Ramos (cell line): ENCODE results near the gene ACAP2.
"Not testable (repeated sequence)": the region's sequence is repeated elsewhere in the genome, so short reads cannot be mapped to it uniquely, and the experiment has no call there.

ENCODE experiments used
- in situ Hi-C: fragments of 300-500 bp; cut with MboI; formaldehyde crosslinking; loops from one replicate; pipeline ENCODE4 v1.14.3; 2022; ENCODE audit warnings: low sequenced_read_pairs; ENCODE audit not compliant: unreplicated experiment

The ACAP2 gene

DNA sequence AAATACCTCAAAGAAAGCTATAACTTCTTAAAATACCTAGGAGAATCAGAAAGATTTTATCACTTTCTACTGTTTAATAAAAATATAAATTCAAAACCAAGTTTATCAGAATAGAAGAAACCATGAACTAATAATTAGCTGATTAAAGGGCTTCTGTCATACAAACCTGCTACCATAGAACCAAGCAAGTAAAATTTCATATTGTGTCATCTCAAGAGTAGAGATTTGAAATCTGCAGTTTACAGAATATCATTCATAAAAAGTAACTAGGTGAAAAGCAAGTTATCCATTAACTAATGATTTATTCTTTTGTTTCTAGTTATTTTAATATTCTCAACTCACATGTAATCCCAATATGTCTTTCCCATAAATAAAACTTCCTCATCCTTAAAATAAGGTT, 135.1 kb downstream of the ACAP2 start:
- in situ Hi-C loops, result no loop called here

DNA sequence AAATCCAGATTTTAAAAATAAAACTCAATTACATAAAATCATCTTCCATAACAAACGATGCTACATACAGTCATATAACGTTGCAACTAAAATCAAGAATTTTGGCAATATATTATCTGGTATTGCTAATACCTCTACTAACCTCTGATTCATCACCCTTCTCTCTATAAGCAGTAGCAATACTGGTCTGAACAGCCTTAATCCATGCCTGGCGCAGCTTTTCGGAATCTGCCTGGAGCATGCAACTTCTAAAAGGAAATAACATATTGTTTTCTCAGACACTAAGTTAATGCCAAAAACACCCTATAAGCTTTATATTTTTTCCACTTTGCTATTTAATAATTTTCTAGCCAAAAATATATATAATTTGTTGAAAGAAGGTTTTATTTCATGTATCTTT, 136.5 kb downstream of the ACAP2 start:
- in situ Hi-C loops, result no loop called here

GRCh38 chr3:195302431-195302830, 140.4 kb downstream of the ACAP2 start:
- in situ Hi-C loops, result no loop called here

DNA sequence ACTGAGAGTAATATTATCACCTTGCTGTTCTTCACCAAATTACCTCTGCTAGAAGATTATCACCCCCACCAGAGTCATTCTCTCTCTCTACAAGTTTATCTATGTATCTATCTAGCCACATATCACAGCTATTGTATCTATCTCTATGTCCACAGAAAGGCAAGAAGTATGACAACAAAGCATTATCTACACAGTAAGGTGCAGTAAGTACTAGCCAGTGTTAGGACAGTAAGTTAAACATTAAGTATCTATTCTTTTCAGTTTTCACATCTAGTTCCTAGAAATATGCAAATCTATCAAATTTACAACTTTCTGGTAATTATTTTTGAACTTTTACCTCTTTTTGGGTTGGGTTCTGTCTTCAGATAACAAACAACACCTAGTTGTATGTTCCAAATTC, 145.4 kb downstream of the ACAP2 start:
- in situ Hi-C loops, result no loop called here

GRCh38 chr3:195296662-195297061, 146.2 kb downstream of the ACAP2 start:
- in situ Hi-C loops, result no loop called here

- in situ Hi-C loops, result no loop called here
Measured at GRCh38 chr3:195291121-195291520, 151.7 kb downstream of the ACAP2 start.

DNA sequence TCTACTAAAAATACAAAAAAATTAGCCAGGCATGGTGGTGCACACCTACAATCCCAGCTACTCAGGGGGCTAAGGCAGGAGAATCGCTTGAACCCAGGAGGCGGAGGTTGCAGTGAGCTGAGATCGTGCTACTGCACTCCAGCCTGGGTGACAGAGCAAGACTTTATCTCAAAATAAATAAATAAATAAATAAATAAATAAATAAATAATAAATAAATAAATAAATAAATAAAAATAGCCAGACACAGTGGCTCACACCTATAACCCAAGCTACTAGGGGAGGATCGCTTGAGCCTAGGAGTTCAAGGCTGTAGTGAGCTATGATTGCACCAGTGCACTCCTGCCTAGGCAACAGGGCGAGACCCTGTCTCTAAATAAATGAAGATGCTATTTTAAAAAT, 152.2 kb downstream of the ACAP2 start:
- in situ Hi-C loops, result not testable (repeated sequence)

DNA sequence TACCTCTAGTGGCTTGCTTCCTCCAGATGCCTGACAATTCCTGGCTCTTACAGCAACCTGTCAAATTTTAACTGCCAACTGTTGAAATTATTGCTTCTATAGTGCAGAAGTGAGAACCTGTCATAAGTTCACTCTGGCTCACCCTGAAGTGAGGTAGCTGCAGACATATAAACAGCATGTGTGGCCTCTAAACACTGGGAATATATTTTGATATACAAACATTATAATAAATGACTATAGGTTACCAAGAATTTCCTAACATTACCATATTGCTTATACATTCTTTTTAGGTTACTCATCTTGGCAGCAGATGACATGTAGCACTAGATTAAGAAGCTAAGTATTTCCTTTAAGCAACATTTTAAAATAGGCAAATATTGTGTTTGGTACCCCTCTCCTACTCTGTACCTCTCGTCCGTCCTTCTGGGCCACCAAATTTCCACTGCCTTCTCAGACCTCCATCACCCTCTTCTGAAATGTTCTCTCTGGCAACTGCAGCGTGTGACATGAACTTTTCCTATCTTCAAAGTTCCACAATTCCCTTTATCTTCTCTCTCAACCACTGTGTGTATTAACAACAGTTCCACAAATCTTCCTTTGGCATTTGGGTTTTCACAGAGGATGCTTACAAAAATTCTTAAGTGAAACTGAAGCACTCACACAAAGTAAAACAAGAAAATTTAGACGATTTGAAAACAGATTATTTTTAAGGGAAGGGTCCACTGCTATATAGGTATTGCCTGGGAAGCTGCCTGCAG, 156.5 kb downstream of the ACAP2 start:
- in situ Hi-C loops, result no loop called here

- in situ Hi-C loops, result no loop called here
Measured at GRCh38 chr3:195285372-195285771, 157.4 kb downstream of the ACAP2 start.

- in situ Hi-C loops, result no loop called here
Measured at GRCh38 chr3:195284842-195285241, 158.0 kb downstream of the ACAP2 start.

GRCh38 chr3:195282961-195283360, 159.9 kb downstream of the ACAP2 start:
- in situ Hi-C loops, result no loop called here

DNA sequence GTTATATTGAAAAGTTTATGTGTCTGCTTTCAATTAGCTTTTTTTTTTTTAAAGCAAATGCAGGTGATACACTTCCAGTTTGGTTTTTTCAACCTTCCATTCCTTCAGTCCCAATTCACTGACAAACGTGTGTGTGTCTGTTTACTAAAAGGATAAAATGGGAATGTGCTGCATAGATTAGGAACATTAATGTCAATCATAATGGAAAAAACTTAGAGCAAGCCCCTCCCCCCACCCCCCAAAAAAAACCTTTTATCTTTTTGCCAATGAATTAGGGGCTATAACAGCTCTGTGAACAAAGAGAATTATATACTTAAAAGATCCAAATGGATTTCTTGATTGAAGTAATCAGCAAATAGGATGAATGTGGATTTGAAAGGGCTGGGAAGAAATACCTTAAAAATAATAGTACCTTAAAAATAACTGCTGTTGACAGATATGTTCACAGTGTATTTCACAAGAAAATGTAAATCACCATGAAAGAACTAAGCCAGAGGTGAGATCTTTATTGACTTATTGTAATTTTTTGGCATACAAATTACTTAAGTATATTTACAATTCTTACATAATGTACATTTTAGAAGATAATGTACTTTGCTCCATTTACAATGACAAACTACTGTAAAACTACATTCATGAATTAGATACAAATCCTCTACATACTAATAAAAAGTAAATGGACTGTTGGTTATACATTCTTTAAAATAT, 168.4 kb downstream of the ACAP2 start:
- in situ Hi-C loops, result loop anchor here (5.0 to 10.0 kb wide), 2 partner anchors 248 to 570 kb away; no protein-coding TSS in a partner anchor

GRCh38 chr3:195271410-195272243, 171.2 kb downstream of the ACAP2 start:
- in situ Hi-C loops, result loop anchor here (5.0 to 10.0 kb wide), 2 partner anchors 251 to 573 kb away; no protein-coding TSS in a partner anchor

DNA sequence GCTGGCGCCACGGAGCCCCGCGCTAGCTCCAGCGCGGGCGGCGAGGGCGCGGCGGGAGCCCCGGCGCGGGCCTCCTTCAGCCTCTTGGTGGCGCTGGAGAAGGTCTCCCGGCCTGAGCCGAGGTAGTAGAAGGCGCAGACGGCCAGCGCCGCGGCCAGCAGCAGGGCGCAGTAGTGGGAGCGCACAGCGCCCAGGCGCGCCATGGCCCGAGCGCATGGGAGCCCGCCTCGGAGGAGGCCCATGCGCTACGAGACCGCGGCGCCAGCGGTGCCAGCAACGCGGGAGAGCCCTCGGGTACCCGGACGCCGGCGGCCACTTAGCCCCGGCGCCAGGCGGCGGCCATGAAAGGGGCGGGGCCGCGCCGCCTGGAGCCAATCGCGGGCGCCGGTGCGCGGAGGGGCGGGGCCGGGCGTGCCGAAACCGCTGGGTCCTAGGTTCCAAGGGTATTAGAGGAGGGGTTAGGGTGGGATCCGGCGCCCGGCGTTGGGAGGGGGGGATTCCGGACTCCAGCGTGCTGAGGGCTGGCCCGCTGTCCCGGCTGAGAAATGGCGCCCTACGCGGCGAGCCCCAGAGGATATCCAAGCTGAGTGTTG, 171.9 kb downstream of the ACAP2 start, which contains the start of gene XXYLT1:
Gene XXYLT1, minus strand, starts transcription at position 343 of the 593 bp plus-strand sequence. Its CDS starts 101 bp downstream, at position 242.
- in situ Hi-C loops, result loop anchor here (5.0 to 10.0 kb wide), 2 partner anchors 251 to 574 kb away; no protein-coding TSS in a partner anchor

- in situ Hi-C loops, result loop anchor here (5.0 to 10.0 kb wide), 2 partner anchors 252 to 575 kb away; no protein-coding TSS in a partner anchor
Measured at GRCh38 chr3:195270079-195270816, 172.6 kb downstream of the ACAP2 start.

DNA sequence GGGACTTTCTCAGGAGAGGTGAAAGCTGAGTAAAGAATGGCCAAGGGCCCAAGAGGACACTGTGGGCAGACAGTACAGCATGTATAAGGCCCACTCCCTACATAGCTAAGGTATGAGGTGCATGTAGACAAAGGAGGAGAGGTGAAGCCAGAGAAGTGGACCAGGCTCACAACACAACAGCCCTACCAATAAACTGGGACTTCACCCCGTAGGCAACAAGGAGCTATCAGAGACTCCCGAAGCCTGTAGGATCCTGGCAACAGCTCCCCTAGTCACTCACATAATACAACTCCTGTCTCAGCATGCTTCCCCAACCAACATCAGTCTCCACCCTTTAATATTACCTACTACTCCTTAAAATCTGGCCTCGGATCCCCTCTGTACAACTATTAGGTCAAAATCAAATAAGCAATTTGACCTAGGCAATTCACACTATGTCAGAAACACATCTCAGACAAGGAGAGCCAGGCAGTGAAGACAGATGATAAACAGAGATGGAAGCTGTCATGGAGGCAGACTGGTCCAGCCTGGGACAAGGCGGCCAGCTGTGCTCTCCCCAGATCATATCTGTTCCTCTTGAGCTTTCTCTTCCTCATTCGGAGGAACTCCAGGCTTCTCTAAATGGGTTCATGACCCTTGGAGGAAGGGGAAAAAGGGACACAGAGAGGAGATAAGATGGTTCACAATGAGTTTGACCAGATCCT, 173.3 kb downstream of the ACAP2 start:
- in situ Hi-C loops, result loop anchor here (5.0 to 10.0 kb wide), 4 partner anchors 253 to 582 kb away; partner anchors contain the start of gene FAM43A

DNA sequence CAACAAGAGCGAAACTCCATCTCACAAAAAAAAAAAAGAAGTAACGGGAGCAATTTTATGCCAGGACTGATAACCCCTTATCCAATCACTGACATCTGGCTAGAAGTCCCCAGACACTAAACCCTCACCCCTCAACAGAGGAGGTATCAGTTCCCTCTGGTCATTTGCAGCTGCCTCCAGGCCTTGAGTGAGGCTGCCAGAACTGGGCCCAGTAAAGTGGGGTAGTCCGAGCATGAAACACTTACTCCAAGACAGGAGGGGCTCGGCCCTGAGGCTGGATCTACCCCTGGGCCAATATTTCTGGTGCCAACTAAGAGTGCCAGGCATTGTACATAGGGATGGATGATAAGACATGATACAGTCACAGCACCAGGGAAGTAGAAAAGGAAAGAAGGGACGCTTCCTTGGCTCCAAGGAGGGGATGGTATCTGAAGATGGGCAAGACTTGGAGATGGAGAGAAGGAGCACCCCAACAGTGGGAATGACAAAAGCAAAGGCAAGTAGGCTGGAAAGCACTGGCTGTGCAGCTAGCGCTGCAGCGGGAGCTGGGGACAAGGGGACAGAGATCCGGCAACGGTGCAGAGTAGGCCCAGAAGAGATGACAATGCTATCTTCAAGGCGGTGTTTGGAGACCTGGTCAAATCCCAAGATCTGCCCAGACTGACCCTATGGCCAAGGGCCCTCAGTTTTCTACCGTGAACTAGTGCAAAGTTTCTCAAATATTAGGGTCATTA, 174.1 kb downstream of the ACAP2 start:
- in situ Hi-C loops, result loop anchor here (5.0 kb wide), 2 partner anchors 266 to 581 kb away; partner anchors contain the start of gene FAM43A

DNA sequence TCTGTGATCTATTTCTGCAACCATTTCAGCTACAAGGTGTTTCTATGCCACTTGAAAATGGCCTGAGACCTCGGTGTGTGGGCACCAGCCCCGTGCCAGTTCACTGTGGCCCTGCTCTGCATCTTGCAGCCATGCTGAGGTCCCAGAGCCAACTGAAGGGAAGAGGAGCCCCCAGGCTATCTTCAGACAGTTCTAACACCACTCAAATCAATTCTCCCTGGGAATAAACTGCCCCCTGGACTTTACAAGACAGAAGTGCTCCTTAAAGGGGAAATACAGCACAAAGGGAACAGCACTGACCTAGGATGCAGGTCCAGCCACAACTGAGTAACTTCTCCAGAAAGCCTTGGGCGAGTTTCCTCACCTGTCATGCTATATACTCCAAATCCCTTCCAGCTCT, 175.7 kb downstream of the ACAP2 start:
- in situ Hi-C loops, result loop anchor here (5.0 kb wide), 2 partner anchors 265 to 580 kb away; partner anchors contain the start of gene FAM43A
